Stomach (tissue), 19 donors: Measurements from ENCODE around the gene TAGLN2. TPM values are rescaled to one million over a fixed set of nuclear protein-coding genes. Genes with fewer than 3 reads are reported as not detected.

Experiments
- DNase-seq, 2 donors: peaks; one replicate each; pipeline versions ENCODE4 v3.0.0 to v3.0.0-alpha.2; 2013 to 2019
- H3K27ac ChIP-seq, 5 donors: fragments of 200-600 bp in 4 of 5; sonication (generic) in 4 of 5; one replicate each; pipeline ENCODE4 v1.5.1; 2013 to 2019; ENCODE audit warnings: mild to moderate bottlenecking in 1 of 5, moderate library complexity in 1 of 5
- H3K27me3 ChIP-seq, 3 donors: fragments of 200-600 bp; sonication (generic); one replicate each; pipeline ENCODE4 v1.5.1; 2017 to 2019; ENCODE audit warnings: mixed run types in 1 of 3
- H3K36me3 ChIP-seq, 4 donors: fragments of 200-600 bp; sonication (generic); 1 replicate in 3 of 4; 2 replicates in 1 of 4; pipeline ENCODE4 v1.5.1; 2016 to 2019
- H3K4me1 ChIP-seq, 4 donors: fragments of 200-600 bp; sonication (generic); one replicate each; pipeline ENCODE4 v1.5.1; 2016 to 2019
- H3K4me3 ChIP-seq, 4 donors: fragments of 200-600 bp; sonication (generic) in 3 of 4; one replicate each; pipeline ENCODE4 v1.5.1; 2016 to 2019; ENCODE audit warnings: mild to moderate bottlenecking in 1 of 4
- H3K9me3 ChIP-seq, 4 donors: fragments of 200-600 bp; sonication (generic); one replicate each; pipeline ENCODE4 v1.5.1; 2016 to 2019
- CTCF ChIP-seq, 7 experiments: fragments of 450-650 bp in 4 of 7; fragments of 200-600 bp in 3 of 7; sonication (generic) in 3 of 7; IDR thresholded peaks; one replicate each; pipeline ENCODE4 v1.5.1; 2016 to 2019; ENCODE audit warnings: antibody characterized with exemption in 7 of 7, control low read depth in 2 of 7, mild to moderate bottlenecking in 1 of 7
- EP300 ChIP-seq: sonication (generic); formaldehyde crosslinking; IDR thresholded peaks from one replicate; pipeline ENCODE4 v1.6.1; 2017; ENCODE audit warnings: antibody characterized with exemption
- POLR2A ChIP-seq, 4 donors: fragments of 450-650 bp; IDR thresholded peaks; one replicate each; pipeline ENCODE4 v1.6.1; 2016; ENCODE audit warnings: antibody characterized with exemption in 4 of 4, control low read depth in 2 of 4, mild to moderate bottlenecking in 1 of 4, moderate library complexity in 1 of 4
- POLR2AphosphoS5 ChIP-seq, 3 donors: sonication (generic); formaldehyde crosslinking; IDR thresholded peaks; one replicate each; pipeline ENCODE4 v1.6.1; 2016; ENCODE audit warnings: antibody characterized with exemption in 3 of 3
- WGBS, 5 donors: extraction: QIAGEN DNeasy Blood & Tissue Kit in 3 of 5; methylation state at CpG; one replicate each; pipeline versions ENCODE4 v1.1.5 to v1.1.7; 2013 to 2018; 5-methylcytosine and 5-hydroxymethylcytosine counted together
- intact Hi-C: fragments of 100-400 bp; cut with DNase I; formaldehyde crosslinking; loops from one replicate; pipeline ENCODE4 v1.15.1; 2023; ENCODE audit warnings: low total_unique reads
- long read RNA-seq, 10 donors: transcript quantifications; one replicate each; lab custom pipeline, GENCODE V29; 2026
- polyA plus RNA-seq, 3 donors: library from polyadenylated mRNA; stranded (reverse); fragments of 200-250 nt; gene quantifications; one replicate each; pipeline ENCODE4 v1.2.3, GENCODE V29; 2013
- total RNA-seq, 5 donors: library from RNA; depleted of rRNA; stranded (reverse); fragments of >200 nt; gene quantifications; one replicate each; pipeline versions ENCODE4 v1.1.0 to v1.2.3, GENCODE V29; 2014 to 2016
- donor health status: healthy with polysubstance abuse.
- donor health status: Bipolar disorder and iron deficiency.
- donor health status: healthy.

TAGLN2 gene
- 100 to 1,000 TPM in 4 of 5 donors, 10 to 100 TPM in 1; 49.0 to 445 (median 239) TPM for total RNA-seq
- polyA plus RNA-seq = 1,000 to 10,000 TPM in 1 of 3 donors, 100 to 1,000 TPM in 2; 306 to 1,290 (median 583) TPM
- long read RNA-seq, donor 1, transcript TAGLN2-203 (5 exons, 1,604 nt) = major isoform, 49 of 65 reads
- long read RNA-seq, donor 1, partial matches to known transcripts = 16 of 65 reads
- long read RNA-seq, donor 1, other reads (novel, unspliced or antisense) = 0 of 65 reads
- long read RNA-seq, donor 2, transcript TAGLN2-203 (5 exons, 1,604 nt) = major isoform, 52 of 83 reads
- long read RNA-seq, donor 2, partial matches to known transcripts = 31 of 83 reads
- long read RNA-seq, donor 2, other reads (novel, unspliced or antisense) = 0 of 83 reads
- long read RNA-seq, donor 3, transcript TAGLN2-203 (5 exons, 1,604 nt) = major isoform, 36 of 48 reads
- long read RNA-seq, donor 3, partial matches to known transcripts = 12 of 48 reads
- long read RNA-seq, donor 3, other reads (novel, unspliced or antisense) = 0 of 48 reads
- long read RNA-seq, donor 4, partial matches to known transcripts = 0 of 4 reads
- long read RNA-seq, donor 4, other reads (novel, unspliced or antisense) = 0 of 4 reads
- long read RNA-seq, donor 5, transcript TAGLN2-203 (5 exons, 1,604 nt) = major isoform, 78 of 96 reads
- long read RNA-seq, donor 5, partial matches to known transcripts = 16 of 96 reads
- long read RNA-seq, donor 5, other reads (novel, unspliced or antisense) = 0 of 96 reads
- long read RNA-seq, donor 6 = 0 reads
- long read RNA-seq, donor 7, transcript TAGLN2-203 (5 exons, 1,604 nt) = major isoform, 120 of 200 reads
- long read RNA-seq, donor 7, partial matches to known transcripts = 80 of 200 reads
- long read RNA-seq, donor 7, other reads (novel, unspliced or antisense) = 0 of 200 reads
- long read RNA-seq, donor 8, transcript TAGLN2-203 (5 exons, 1,604 nt) = major isoform, 77 of 190 reads
- long read RNA-seq, donor 8, partial matches to known transcripts = 113 of 190 reads
- long read RNA-seq, donor 8, other reads (novel, unspliced or antisense) = 0 of 190 reads
- long read RNA-seq, donor 9, transcript TAGLN2-203 (5 exons, 1,604 nt) = major isoform, 60 of 74 reads
- long read RNA-seq, donor 9, partial matches to known transcripts = 12 of 74 reads
- long read RNA-seq, donor 9, other reads (novel, unspliced or antisense) = 0 of 74 reads
- long read RNA-seq, donor 10, transcript TAGLN2-203 (5 exons, 1,604 nt) = major isoform, 43 of 55 reads
- long read RNA-seq, donor 10, partial matches to known transcripts = 12 of 55 reads
- long read RNA-seq, donor 10, other reads (novel, unspliced or antisense) = 0 of 55 reads

- H3K36me3 ChIP-seq = peaks cover 3 to 17% (median 8%) of the 10 kb centered on the region in 4 donors
- H3K4me1 ChIP-seq = peaks cover 29 to 58% (median 49%) of the 10 kb centered on the region in 4 donors
These were observed at the start of gene TAGLN2 for GRCh38 chr1:159924791-159925718. Gene TAGLN2 (minus strand): TSS chr1:159925507. CDS start chr1:159920509, 4,998 bp downstream.

GRCh38 chr1:159974350-159974965 lies 49.2 kb upstream of the TAGLN2 start:
- Histone ChIP-seq H3K9me3 (no peaks in the 10 kb centered on the region), H3K4me1 (peaks cover 0 to 21% (median 15%) of the 10 kb centered on the region in 4 donors), H3K27me3 (peaks cover 0 to 7% (median 0%) of the 10 kb centered on the region in 3 donors), H3K4me3 (no peak overlapping the region), H3K36me3 (peaks cover 0 to 12% (median 0%) of the 10 kb centered on the region in 4 donors), H3K27ac (no peak overlapping the region)
- TF ChIP-seq CTCF (IDR thresholded peaks at IDR 0.05) (no peak), POLR2AphosphoS5 (IDR thresholded peaks at IDR 0.05) (no peak), EP300 (no peak), POLR2A (IDR thresholded peaks at IDR 0.05) (no peak)
- intact Hi-C loops = no loop called here
- 87 to 98% (median 94%) methylated on average over 7 of the region's 7 CpGs for WGBS, 5 donors
- no peak for DNase-seq

More at GRCh38 chr1:159924791-159925718, at the start of gene TAGLN2:
- WGBS, 5 donors = 0 to 2% (median 0%) methylated on average over 44 to 58 of the region's 58 CpGs
- peak; percentile 93 to 97 for DNase-seq
- intact Hi-C loops = no loop called here
- TF ChIP-seq POLR2A (IDR thresholded peaks at IDR 0.05) = peak in 2 of 4 donors; percentile 84 to 96
- peak; percentile 69 to 99 (median 98) for TF ChIP-seq POLR2AphosphoS5 (IDR thresholded peaks at IDR 0.05)
- TF ChIP-seq CTCF (IDR thresholded peaks at IDR 0.05) = no peak
- H3K27ac ChIP-seq = peak within 1 kb of the TSS; percentile 87 to 99 (median 98)
- H3K9me3 ChIP-seq = no peaks in the 10 kb centered on the region
- peak within 1 kb of the TSS; percentile 79 to 93 (median 82) for H3K4me3 ChIP-seq
- no peaks in the 10 kb centered on the region for H3K27me3 ChIP-seq

GRCh38 chr1:159973350-159973940 lies 48.1 kb upstream of the TAGLN2 start:
- TF ChIP-seq EP300 = no peak
- no peak for TF ChIP-seq POLR2A (IDR thresholded peaks at IDR 0.05)
- no peak for TF ChIP-seq POLR2AphosphoS5 (IDR thresholded peaks at IDR 0.05)
- TF ChIP-seq CTCF (IDR thresholded peaks at IDR 0.05) = no peak
- Histone ChIP-seq H3K4me1 (peaks cover 0 to 14% (median 10%) of the 10 kb centered on the region in 4 donors), H3K36me3 (peaks cover 0 to 10% (median 0%) of the 10 kb centered on the region in 4 donors), H3K27me3 (peaks cover 0 to 7% (median 0%) of the 10 kb centered on the region in 3 donors), H3K27ac (no peak overlapping the region), H3K9me3 (no peaks in the 10 kb centered on the region), H3K4me3 (no peak overlapping the region)
- no peak for DNase-seq
- intact Hi-C loops = no loop called here
- WGBS, 5 donors = 79 to 89% (median 86%) methylated on average over 6 of the region's 6 CpGs
